ENCODE results near the gene CDK5RAP2.
A peak's percentile ranks its signal among the peaks of the same experiment; 100 is the strongest.
"Not testable (repeated sequence)": the region's sequence is repeated elsewhere in the genome, so short reads cannot be mapped to it uniquely, and the experiment has no call there.

CDK5RAP2 gene

GRCh38 chr9:120583958-120584369 is 4.0 kb upstream of the CDK5RAP2 start:
- peak; percentile 88 for DNase-seq

- no peak for DNase-seq
Observed at GRCh38 chr9:120579139-120580050, 572 bp downstream of the CDK5RAP2 start.

GRCh38 chr9:120574473-120574872 is 5.5 kb downstream of the CDK5RAP2 start:
- DNase-seq, result no peak

GRCh38 chr9:120572472-120572871 is 7.5 kb downstream of the CDK5RAP2 start:
- no peak for DNase-seq

GRCh38 chr9:120571443-120572257 is 8.3 kb downstream of the CDK5RAP2 start:
- no peak for DNase-seq

GRCh38 chr9:120570296-120570695 is 9.7 kb downstream of the CDK5RAP2 start:
- DNase-seq, result no peak

- no peak for DNase-seq
Observed at GRCh38 chr9:120569556-120569955, 10.4 kb downstream of the CDK5RAP2 start.

GRCh38 chr9:120568816-120569215 is 11.2 kb downstream of the CDK5RAP2 start:
- no peak for DNase-seq

- no peak for DNase-seq
Observed at GRCh38 chr9:120567874-120568273, 12.1 kb downstream of the CDK5RAP2 start.

GRCh38 chr9:120567081-120567480 is 12.9 kb downstream of the CDK5RAP2 start:
- DNase-seq, result no peak

- no peak for DNase-seq
Observed at GRCh38 chr9:120564589-120564988, 15.4 kb downstream of the CDK5RAP2 start.

- no peak for DNase-seq
Observed at GRCh38 chr9:120562861-120563443, 17.0 kb downstream of the CDK5RAP2 start.

GRCh38 chr9:120561709-120562108 is 18.3 kb downstream of the CDK5RAP2 start:
- DNase-seq, result no peak

- no peak for DNase-seq
Observed at GRCh38 chr9:120559546-120559945, 20.4 kb downstream of the CDK5RAP2 start.

GRCh38 chr9:120558454-120558853 is 21.5 kb downstream of the CDK5RAP2 start:
- no peak for DNase-seq

- no peak for DNase-seq
Observed at GRCh38 chr9:120557205-120557604, 22.8 kb downstream of the CDK5RAP2 start.

- DNase-seq, result no peak
Observed at GRCh38 chr9:120556775-120557174, 23.2 kb downstream of the CDK5RAP2 start.

- peak; percentile 79 for DNase-seq
Observed at GRCh38 chr9:120555839-120556238, 24.1 kb downstream of the CDK5RAP2 start.

- not testable (repeated sequence) for DNase-seq
Observed at GRCh38 chr9:120552210-120552704, 27.7 kb downstream of the CDK5RAP2 start.

- no peak for DNase-seq
Observed at GRCh38 chr9:120545701-120546550, 34.0 kb downstream of the CDK5RAP2 start.

- DNase-seq, result no peak
Observed at GRCh38 chr9:120544441-120544840, 35.5 kb downstream of the CDK5RAP2 start.

All from suppressor macrophage treated with lipopolysaccharide for 4 hours (primary cell).